Brain microvascular endothelial cell (primary cell): ENCODE results near the gene HAX1.
"Not testable (repeated sequence)": the region's sequence is repeated elsewhere in the genome, so short reads cannot be mapped to it uniquely, and the experiment has no call there.

ENCODE experiments used
- DNase-seq: peaks from one replicate; pipeline ENCODE4 v3.0.0-alpha.2; 2020
- H3K27ac ChIP-seq: fragments of 250-450 bp; sonication (Bioruptor Pico); 2 replicates; pipeline ENCODE4 v1.5.1; 2020; ENCODE audit warnings: mild to moderate bottlenecking, moderate library complexity
- H3K27me3 ChIP-seq: fragments of 250-450 bp; sonication (Bioruptor Pico); replicated peaks from 2 replicates; pipeline ENCODE4 v1.5.1; 2020; ENCODE audit warnings: mild to moderate bottlenecking
- H3K36me3 ChIP-seq: fragments of 250-450 bp; sonication (Bioruptor Pico); replicated peaks from 2 replicates; pipeline ENCODE4 v1.5.1; 2020; ENCODE audit warnings: mild to moderate bottlenecking
- H3K4me3 ChIP-seq: 2 replicates; pipeline ENCODE4 v1.5.1; 2011; ENCODE audit warnings: low read depth, mild to moderate bottlenecking, control low read depth, low read length, moderate library complexity
- CTCF ChIP-seq: IDR thresholded peaks from 2 replicates; pipeline ENCODE4 v1.5.1; 2011; ENCODE audit warnings: low read depth, mild to moderate bottlenecking, moderate library complexity, low read length, control low read depth, inconsistent platforms; ENCODE audit errors: missing control alignments
- in situ Hi-C: cut with HindIII; loops from 2 replicates; pipeline ENCODE4 v1.10.0; 2017; ENCODE audit warnings: low sequenced_read_pairs, low pct_ligation_motif_present

HAX1 gene

GRCh38 chr1:154272217-154272998, at the start of gene HAX1:
Gene HAX1 (plus strand): TSS chr1:154272629. CDS start chr1:154272724, 95 bp downstream.
- in situ Hi-C loops, result no loop called here
- Histone ChIP-seq H3K36me3 (peaks cover 36% of the 10 kb centered on the region), H3K4me3 (peak within 1 kb of the TSS; percentile 77), H3K27ac (peak within 1 kb of the TSS; percentile 82), H3K27me3 (no peaks in the 10 kb centered on the region)
- TF ChIP-seq CTCF, result peak; percentile 88
- DNase-seq, result peak; percentile 95

- no peak for TF ChIP-seq CTCF
- H3K36me3 ChIP-seq, result peaks cover 33% of the 10 kb centered on the region
- no peak overlapping the region for H3K27ac ChIP-seq
- in situ Hi-C loops, result no loop called here
- DNase-seq, result no peak
- no peaks in the 10 kb centered on the region for H3K27me3 ChIP-seq
- no peak overlapping the region for H3K4me3 ChIP-seq
Measured at GRCh38 chr1:154222918-154223317, 49.5 kb upstream of the HAX1 start.

- in situ Hi-C loops, result no loop called here
- Histone ChIP-seq H3K27ac (no peak overlapping the region), H3K36me3 (peaks cover 32% of the 10 kb centered on the region), H3K27me3 (no peaks in the 10 kb centered on the region), H3K4me3 (no peak overlapping the region)
- no peak for DNase-seq
- no peak for TF ChIP-seq CTCF
Measured at GRCh38 chr1:154223621-154224020, 48.8 kb upstream of the HAX1 start.

GRCh38 chr1:154225370-154225769, 47.1 kb upstream of the HAX1 start:
- Histone ChIP-seq H3K4me3 (no peak overlapping the region), H3K27ac (no peak overlapping the region), H3K36me3 (peaks cover 43% of the 10 kb centered on the region), H3K27me3 (no peaks in the 10 kb centered on the region)
- DNase-seq, result no peak
- TF ChIP-seq CTCF, result no peak
- in situ Hi-C loops, result loop anchor here (25.0 kb wide), 1 partner anchor 112 kb away; the partner anchor contains the start of gene ATP8B2

- H3K27me3 ChIP-seq, DNase-seq, H3K27ac ChIP-seq, H3K4me3 ChIP-seq: not testable (repeated sequence)
- H3K36me3 ChIP-seq, result peaks cover 86% of the 10 kb centered on the region
- in situ Hi-C loops, result loop anchor here (25.0 kb wide), 1 partner anchor 106 kb away; the partner anchor contains the start of gene ATP8B2
Measured at GRCh38 chr1:154231112-154231511, 41.3 kb upstream of the HAX1 start.

GRCh38 chr1:154233127-154233526, 39.3 kb upstream of the HAX1 start:
- H3K4me3 ChIP-seq, DNase-seq, H3K27me3 ChIP-seq, H3K27ac ChIP-seq: not testable (repeated sequence)
- H3K36me3 ChIP-seq, result peaks cover 92% of the 10 kb centered on the region
- in situ Hi-C loops, result loop anchor here (25.0 kb wide), 1 partner anchor 104 kb away; the partner anchor contains the start of gene ATP8B2
